Panc1 (cell line): ENCODE results near the gene RAD9B.

Source experiments
- CTCF ChIP-seq: fragments of 450-650 bp; IDR thresholded peaks from 2 replicates; pipeline ENCODE4 v1.5.1; 2017; ENCODE audit warnings: mild to moderate bottlenecking
- POLR2AphosphoS5 ChIP-seq: IDR thresholded peaks from 2 replicates; pipeline ENCODE4 v1.6.1; 2012; ENCODE audit warnings: mild to moderate bottlenecking, low read depth, low read length, moderate library complexity
- REST ChIP-seq, 2 experiments: IDR thresholded peaks; 2 replicates each; pipeline ENCODE4 v1.6.1; 2011 to 2012; ENCODE audit warnings: low read depth in 2 of 2, control low read depth in 1 of 2, low read length in 1 of 2, mild to moderate bottlenecking in 1 of 2, moderate library complexity in 1 of 2; ENCODE audit not compliant: insufficient read depth in 1 of 2
- SIN3A ChIP-seq: IDR thresholded peaks from 2 replicates; pipeline ENCODE4 v1.6.1; 2012; ENCODE audit warnings: low read depth, mild to moderate bottlenecking, low read length, moderate library complexity, borderline replicate concordance; ENCODE audit not compliant: insufficient read depth
- TCF7L2 ChIP-seq: IDR thresholded peaks from 2 replicates; pipeline ENCODE4 v1.6.1; 2011; ENCODE audit warnings: mild to moderate bottlenecking, low read depth, low read length, inconsistent platforms

GRCh38 chr12:110475426-110475825, 26.7 kb upstream of the RAD9B start:
- no peak for TF ChIP-seq CTCF
- no peak for TF ChIP-seq REST (IDR thresholded peaks at IDR 0.05; ENCODE audit: insufficient read depth in 1 of 2, low read depth in 2 of 2, low read length in 1 of 2)
- TF ChIP-seq POLR2AphosphoS5: no peak
- TF ChIP-seq SIN3A: no peak
- no peak for TF ChIP-seq TCF7L2
